ENCODE data around the gene PBX4.

PBX4 gene

DNA sequence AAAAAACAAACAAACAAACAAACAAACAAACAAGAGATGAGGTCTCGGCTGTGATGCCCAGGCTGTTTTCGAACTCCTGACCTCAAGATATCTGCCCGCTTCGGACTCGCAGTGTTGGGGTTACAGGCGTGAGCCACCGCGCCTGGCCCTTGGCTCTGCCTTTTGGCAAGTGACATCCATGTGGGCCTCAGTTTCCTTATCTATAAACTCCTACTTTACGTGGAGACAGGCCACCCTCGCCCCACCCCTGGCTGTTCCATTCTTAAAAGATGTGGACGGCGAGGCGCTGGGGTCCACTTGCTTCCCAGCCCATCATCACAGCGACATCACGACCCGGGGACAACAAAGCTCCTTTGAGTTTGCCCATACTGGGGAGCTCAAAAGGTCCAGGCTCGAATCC is 104.8 kb downstream of the PBX4 start:
- Histone ChIP-seq H3K4me3 (ENCODE audit: insufficient read depth, low read length, poor library complexity, severe bottlenecking) (no peak overlapping the region), H3F3A (ENCODE audit: insufficient read depth) (peaks cover 16% of the 10 kb centered on the region), H4K20me1 (ENCODE audit: low read depth, low read length) (no peaks in the 10 kb centered on the region), H3K27ac (ENCODE audit: low read depth, low read length) (no peak overlapping the region), H3K9ac (ENCODE audit: low read length) (no peak overlapping the region), H3K9me3 (ENCODE audit: insufficient read depth, low read length) (no peaks in the 10 kb centered on the region), H3K9me2 (replicated peaks; ENCODE audit: insufficient read depth, low read length) (no peaks in the 10 kb centered on the region), H3K27me3 (ENCODE audit: low read length) (no peaks in the 10 kb centered on the region), H3K4me2 (ENCODE audit: low read depth, low read length, poor library complexity, severe bottlenecking) (no peak overlapping the region), H2AFZ (ENCODE audit: low read depth, low read length, severe bottlenecking) (no peak overlapping the region), H3K79me2 (ENCODE audit: insufficient read depth, low read length) (peaks cover 26% of the 10 kb centered on the region), H3K36me3 (ENCODE audit: low read length) (no peaks in the 10 kb centered on the region)
- no peak for TF ChIP-seq EZH2phosphoT487 (conservative IDR thresholded peaks at IDR 0.05; ENCODE audit: low read length)
- TF ChIP-seq CTCF (IDR thresholded peaks at IDR 0.05; ENCODE audit: insufficient read depth, low read length, poor library complexity, severe bottlenecking) = no peak
